ENCODE results near the gene ANO10. TPM values are rescaled to one million over a fixed set of nuclear protein-coding genes. Genes with fewer than 3 reads are reported as not detected.
"Not testable (repeated sequence)": the region's sequence is repeated elsewhere in the genome, so short reads cannot be mapped to it uniquely, and the experiment has no call there.

ANO10 gene
- total RNA-seq, 1 donor from 2014 or later = 25.1 TPM

DNA sequence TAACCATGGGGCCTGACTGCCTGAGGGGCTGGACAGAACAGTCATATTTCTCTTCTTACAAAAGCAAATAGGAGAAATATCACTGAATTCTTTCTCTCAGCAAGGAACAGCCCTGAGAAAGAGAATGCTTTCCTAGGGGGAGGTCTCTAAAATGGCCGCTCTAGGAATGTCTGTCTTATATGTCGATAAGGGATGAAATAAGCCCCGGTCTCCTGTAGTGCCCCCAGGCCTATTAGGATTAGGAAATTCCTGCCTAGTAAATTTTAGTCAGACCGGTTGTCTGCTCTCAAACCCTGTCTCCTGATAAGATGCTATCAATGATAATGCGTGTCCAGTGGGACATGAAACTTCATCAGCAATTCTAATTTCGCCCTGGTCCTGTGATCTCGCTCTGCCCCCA is 103.3 kb downstream of the ANO10 start:
- DNase-seq = not testable (repeated sequence)

DNA sequence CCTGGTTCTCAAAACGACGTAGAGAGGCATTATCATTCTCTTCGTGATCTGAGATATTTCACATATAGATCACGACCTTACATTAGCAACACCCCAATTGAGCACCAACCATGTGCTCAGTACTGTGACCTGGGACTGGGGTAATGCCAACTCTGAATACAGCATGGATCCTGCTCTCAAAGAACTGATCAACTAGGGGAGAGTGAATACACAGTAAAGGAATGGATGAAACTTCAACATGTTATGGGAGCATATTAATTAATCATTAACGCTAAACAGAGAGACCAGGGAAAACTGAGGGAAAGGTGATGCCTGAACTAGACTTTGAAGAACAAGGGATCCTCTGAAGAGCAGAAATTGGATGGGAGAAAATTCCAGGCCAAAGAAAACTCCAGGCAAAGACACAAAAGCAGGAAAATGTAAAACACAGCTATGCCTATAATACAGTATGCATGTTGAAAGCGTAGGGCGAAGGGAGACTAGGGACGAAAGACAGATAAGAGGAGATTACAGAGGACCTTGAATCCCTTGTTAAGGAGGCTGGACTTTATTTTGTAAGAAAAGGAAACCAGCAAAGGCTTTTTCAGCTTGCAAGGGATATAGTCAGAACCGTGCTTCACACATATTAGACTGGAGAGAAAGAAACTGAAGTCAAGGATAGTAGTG is 105.7 kb downstream of the ANO10 start:
- DNase-seq = no peak

DNA sequence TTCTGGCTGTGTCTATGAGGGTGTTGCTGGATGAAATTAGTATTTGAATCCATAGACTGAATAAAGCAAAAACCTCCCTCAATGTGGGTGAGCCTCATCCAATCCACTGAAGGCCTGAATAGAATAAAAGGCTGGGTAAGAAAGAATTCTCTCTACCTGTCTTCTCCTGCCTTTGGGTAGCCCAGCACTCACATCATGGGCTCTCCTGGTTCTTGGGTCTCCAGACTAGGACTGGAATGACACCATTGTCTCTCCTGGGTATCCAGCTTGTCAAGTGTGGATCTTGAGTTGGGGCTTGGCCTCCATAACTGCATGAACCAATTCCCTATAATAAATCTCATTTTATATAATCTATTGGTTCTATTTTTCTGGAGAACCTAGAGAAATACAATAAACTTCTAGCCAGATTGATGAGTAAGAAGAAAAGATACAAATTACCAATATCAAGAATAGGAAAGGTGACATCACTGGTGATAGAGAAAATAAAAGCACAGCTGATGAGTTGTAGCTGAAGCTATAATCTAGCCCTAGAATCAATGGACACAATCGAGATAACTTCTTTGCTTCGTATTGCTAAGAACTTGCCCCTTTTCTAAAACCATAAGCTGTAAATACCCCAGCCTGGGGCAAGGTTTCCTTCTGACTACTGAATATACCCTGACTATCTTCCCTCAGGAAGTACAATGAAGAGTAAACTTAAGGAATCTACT is 106.4 kb downstream of the ANO10 start:
- no peak for DNase-seq

DNA sequence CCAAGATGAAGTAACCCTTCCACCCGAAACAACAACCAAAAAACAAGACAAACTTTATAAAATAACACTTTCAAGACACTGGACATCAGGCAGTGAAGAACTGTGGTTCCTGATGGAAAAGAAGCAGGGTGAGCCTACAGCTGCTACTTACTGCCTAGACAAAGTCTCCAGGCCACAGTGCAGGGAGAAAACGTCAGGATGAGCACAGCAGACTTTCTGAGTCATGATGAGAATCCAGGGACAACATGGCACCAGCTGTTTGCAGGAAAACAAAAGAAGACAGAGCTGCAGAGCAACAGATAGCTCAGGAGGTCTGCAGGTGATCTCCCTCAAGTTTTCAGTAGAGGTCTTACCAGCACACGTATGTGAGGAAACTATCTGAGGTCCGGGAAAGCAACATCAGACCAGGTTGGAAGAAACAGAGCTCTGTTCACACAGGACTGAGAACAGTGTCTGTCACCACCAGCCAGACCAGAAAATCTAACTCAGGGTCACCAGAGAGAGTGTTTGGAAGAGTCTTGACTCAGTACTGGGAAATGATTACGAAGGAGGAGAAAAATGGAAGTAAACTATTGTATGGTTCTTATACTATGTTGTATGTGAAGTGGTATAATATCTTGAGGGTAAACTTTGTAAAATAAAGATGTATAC is 108.9 kb downstream of the ANO10 start:
- DNase-seq = no peak

DNA sequence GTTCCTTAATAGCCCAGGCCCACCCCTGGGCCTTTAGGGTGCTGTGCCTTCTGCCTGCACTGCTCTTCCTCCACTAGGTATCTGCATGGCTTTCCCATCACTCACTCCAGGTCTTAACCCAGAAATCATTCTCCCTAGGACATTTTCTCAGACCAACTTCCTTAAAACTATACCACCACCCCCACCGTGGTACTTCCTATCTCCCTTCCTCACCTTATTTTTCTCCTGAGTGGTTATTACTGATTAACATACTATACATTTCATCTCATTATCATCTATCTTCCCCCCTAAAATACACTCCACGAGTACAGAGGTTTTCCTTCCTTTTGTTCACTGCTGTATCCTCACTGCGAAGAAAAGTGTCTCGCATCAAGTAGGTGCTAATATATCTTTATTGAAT is 115.2 kb downstream of the ANO10 start:
- no peak for DNase-seq

DNA sequence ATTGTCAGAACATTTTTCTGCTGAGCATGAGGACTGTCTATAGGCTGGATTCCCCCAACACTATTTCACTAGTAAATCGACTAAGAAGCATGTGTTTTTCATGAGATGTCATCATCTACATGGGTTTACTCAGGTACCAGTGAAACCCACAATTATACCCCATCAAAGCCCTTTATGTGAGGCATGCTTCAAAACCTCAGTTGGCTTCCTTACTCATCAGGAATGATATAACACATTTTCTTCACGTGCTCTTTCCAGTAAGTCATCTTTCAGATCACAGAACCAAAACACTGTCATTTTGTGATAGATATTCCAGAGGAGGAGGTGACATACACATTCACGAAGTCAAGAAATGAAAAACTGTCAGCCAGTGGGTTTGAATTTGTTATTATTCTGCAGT is 116.5 kb downstream of the ANO10 start:
- DNase-seq = no peak

DNA sequence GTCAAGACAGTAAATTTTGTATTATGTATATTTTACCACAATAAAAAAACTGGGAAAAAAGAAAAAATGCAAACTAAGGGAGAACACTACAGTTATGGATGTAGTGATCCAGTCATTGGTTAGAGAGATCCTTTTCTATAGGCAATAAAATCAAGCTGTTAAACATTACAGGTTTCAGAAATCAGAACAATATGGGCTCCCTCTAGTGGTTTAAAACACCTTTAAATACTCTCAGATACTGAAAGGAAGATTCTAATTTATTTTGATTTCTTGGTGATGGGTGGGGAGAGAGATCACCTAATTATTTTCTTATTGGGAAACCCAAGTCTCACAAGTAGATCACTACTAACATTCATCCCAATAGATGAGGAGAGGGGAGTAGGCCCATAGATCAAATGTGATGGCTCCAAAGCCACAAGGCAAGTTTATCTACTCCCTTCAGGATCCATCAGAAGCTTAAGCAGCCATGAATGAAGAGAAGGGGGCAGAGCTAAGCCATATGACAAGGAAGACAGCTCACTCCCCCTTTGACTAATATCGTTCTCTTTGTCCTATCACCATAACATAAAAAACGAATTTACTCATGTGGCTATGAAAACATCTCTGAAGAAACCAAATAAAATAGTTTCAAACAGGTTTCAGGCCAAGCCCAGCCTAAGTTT is 118.6 kb downstream of the ANO10 start:
- DNase-seq = no peak

DNA sequence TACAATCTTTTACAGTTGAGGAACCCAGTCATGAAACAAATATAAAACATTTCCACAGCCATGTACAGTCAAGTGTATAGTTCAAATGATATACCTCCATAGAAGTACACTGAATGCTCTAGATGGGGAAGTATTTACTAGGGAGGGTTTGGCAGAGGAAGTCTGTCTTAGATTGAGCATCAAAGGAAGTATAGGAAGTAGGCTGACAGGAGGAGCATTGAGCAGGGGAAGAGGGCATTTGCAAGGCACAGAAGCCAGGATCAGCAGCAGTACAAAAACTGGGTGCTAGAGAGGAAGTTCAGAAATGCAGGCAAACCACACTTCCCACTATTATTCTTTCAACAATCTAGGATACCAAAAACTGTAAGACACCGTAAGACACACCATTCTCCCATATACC is 122.6 kb downstream of the ANO10 start:
- DNase-seq = peak; percentile 3

DNA sequence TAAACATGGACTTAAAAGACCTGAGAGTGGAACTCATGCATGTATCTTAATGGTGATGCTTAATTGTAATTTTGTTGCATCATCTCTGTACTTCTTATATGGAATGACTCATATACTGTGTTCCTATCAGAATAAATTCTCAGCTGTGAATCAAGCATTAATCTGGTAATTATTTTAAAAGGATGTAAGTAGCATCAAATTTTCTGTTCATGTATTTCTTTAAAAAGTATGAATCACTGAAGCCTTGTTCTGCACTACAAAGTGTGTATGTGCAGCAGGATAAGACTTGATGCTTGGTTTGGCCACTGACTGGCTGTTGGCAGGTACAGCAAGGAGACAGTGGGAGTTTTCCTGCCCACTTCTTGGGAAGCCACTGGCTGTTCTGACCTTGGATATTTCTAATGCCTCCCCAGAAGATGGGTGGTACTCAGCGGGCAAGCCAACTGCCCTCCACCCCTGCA is 123.9 kb downstream of the ANO10 start:
- no peak for DNase-seq

DNA sequence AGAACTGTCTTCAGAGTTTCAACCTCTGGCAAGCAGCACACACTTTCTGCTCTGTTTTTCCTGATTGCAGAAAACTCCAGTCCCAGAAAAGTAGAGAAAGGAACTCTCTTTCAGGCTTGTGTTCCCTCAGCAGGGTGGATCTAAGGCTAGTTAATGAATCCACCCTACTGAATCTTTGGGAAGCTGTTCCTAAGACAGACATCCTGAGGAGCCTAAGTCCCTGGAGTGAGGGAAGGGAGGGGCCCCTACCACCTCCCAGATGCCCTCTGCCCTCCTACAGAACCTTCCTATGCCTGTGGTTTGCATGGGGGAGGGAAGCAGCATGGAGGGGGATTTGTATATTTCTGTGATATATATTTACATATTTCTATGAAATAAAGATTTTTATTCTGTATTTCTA is 124.4 kb downstream of the ANO10 start:
- DNase-seq = no peak

DNA sequence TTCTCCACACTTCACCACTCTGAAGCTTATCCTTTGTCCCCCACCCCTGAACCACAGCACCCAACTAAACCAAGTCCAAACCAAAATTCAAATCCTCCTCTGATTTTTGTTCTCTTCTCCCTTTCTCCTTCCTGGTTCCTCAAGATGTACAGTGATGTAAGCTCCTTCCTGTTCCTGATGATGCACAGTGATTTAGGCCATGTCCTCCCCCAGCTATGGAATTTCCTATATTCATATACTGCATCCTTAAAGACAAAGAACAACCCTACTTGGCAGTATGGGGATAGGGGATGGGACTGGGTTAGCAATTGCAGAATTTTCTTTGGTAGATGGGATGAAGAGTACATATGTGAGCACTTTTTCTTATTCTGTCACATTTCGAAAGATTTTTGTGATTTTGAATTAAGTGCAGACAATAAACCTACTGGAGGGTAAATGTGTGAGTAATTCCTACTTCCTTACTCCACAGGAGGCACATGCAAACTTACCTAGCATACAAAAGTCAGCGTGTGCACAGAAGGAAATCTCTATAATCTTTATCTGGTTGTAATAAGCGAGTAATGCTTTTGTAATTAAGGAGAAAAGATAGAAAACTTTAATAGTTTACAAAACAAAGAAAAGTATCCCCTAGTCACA is 125.0 kb downstream of the ANO10 start:
- DNase-seq = no peak

DNA sequence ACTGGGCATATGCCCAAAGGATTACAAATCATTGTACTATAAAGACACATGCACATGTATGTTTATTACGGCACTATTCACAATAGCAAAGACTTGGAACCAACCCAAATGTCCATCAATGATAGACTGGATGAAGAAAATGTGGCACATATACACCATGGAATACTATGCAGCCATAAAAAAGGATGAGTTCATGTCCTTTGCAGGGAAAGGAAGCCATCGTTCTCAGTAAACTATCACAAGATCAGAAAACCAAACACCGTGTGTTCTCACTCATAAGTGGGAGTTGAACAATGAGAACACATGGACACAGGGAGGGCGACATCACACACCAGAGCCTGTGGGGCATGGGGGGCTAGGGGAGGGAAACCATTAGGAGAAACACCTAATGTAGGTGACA is 128.9 kb downstream of the ANO10 start:
- DNase-seq = not testable (repeated sequence)

DNA sequence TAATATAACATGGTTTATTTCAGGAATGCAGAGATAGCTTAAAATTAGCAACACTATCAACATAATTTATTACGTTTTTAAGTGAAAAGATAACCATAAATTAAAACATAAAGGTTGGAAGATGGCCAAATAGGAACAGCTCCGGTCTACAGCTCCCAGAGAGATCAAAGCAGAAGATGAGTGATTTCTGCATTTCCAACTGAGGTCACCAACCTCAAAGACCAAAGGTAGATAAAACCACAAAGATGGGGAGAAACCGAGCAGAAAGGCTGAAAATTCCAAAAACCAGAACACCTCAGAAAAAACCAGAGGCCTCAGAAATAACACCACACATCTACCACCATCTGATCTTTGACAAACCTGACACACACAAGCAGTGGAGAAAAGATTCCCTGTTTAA is 130.0 kb downstream of the ANO10 start:
- DNase-seq = not testable (repeated sequence)

DNA sequence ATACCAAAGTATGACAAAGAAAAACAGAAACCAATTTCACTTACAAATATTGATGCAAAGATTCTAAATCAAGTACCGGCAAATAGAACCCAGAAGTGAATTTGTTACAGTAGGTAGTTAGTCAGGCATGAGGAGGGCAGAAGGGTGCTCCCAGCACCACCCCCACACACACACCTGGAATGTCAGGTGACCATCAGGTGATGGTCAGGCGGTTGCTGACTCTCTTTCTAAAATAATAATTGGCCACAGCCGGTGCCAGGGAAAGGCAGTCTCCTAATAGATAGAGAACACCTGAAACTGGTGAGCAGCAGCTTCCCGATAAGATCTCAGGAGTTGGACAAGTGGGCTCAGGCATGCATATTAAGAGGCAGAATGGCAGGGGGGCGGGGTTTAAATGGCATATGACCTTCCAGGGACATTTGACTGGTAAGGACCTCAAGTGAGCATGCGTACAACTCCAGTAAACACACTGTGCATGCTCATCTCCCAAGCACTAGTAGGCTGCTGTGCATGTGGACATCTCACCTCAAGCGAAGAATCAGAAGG is 131.1 kb downstream of the ANO10 start:
- no peak for DNase-seq

DNA sequence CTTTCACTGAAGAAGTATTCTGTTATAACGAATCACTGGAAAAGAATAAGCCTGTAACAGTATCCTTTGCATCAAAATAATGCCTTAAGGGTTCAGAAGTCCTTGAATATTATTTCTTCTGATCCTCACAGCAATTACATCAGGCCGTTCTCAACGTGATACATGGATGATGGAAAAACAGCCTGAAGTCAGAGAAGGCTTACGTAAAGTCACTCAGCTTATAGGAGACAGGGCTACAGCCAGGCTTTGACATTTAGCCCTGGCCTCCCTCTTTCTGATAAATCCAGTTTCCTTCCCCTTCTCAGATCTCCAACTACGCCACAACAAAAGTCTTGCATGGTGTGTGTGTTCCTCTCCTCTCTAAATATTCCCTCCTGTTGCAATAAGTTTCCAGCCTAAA is 131.9 kb downstream of the ANO10 start:
- no peak for DNase-seq

DNA sequence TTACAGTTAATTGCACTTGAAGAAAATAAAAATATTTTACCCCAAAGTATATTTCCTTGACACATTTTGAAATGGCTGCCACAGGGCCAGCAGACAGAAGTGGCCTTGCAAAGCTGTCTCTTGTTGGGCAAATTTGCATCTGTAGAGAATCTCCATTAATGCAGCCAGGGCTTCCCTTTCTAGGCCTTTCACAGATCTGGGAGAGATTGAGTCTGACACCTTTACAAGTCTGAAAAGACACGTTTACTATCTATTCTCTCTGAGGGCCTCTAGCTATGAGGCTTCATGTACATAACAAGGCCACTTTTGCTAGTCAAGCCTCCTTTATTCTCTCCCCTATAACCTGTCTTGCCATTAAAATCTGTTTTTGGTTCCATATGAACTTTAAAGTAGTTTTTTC is 135.9 kb downstream of the ANO10 start:
- no peak for DNase-seq

DNA sequence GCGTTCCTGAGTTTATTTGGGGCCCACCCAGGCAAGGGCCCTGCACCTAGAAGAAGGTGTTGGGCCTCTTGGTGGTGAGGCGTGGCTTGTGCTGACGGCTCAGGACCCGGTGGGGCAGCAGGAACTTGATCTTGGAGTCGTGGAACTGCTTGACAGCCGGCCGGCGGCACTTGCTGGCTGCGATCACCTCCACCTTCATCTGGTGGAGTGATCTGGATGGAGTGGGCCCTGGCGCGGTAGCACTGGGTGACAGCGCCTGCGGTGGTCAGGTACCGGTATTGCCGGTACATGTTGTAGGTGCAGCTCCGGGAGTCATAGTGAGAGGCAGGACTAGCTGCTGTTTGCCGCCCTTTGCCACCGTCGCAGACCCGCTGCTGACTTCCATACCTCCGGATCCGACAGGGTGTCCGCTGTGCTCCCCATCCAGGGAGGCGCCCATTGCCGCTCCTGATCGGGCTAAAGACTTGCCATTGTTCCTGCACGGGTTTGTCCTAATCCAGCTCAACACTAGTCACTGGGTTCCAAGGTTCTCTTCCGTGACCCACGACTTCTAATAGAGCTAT is 136.8 kb downstream of the ANO10 start:
- DNase-seq = no peak

DNA sequence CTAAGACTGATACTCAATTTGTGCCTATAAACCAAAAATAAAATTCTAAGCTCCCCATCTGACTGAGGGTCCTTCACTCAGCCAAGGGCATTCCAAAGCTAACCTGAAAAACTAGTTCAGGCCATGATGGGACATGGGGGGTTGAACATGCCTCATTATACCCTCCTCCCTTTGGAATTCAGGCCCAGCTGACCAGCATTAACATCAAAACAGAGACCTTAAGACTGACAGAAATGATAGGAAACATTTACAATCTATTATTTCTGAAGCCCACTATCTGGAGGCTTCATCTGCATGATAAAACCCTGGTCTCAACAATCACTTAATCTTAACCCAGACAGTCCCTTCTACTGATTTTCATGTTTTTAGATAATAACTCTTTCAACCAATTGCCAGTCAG is 140.4 kb downstream of the ANO10 start:
- DNase-seq = no peak

DNA sequence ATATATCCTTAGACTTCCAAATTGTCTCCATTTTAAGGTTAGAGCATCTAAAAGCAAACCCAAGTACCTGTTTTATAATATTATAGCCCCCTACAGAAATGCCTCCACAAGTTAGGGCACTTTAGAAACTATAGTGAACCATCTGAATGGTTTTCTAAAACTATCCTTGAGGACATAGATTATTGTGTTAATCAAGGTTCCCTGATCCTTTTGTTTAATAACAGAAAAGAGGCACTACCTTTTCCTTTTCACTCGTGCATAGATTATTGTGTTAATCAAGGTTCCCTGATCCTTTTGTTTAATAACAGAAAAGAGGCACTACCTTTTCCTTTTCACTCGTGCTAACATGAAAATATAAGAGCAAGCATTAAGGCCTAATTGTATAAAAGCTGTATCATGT is 143.0 kb downstream of the ANO10 start:
- not testable (repeated sequence) for DNase-seq

DNA sequence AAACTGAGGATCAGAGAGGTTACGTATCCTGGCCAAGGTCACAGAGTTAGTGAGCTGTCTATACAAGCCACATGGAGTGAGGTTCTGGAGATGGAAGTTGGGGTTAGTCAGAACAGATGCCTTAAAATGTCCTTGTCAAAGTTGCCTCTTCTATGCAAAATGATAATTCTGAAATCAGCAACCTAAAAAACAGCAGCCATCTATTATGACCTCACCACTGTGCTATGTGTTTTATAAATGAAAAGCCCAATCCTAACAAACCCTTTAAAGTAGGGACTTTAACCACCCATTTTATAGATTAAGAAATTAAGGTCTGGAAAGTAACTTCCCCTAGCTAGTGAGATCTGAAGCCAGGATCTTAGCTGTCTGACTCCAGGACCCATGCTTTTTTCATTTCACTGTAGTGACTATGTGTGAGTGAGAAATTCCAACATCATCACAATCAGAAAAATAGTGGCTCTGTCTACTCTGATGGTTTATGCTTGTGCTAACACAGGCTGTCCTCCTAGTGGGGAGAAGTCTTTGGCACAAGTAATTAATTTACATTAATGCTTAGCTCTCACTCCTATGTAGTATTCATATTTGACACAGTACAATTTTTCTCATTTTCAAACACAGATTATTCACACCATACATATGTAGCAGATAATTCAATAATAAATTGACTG is 143.6 kb downstream of the ANO10 start:
- no peak for DNase-seq

DNA sequence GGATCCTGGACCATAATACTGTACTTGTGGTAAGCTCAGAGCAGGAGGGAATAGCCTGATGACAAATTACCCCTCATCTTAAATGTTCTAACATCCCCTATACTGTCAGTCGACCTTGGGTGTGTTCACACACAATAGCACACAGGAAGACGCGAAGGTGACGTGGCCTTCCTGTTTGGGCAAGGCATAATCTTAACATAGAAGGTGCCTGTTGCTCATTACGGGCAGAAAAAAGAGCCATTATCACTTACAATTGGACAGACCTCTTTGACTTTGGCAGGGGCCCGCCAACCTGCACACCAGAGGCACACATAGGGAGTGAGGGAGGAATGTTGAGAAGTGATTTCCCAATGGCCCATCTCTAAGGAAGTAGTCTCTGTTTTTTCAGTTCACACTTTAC is 144.2 kb downstream of the ANO10 start:
- no peak for DNase-seq

Measured in skin of body (tissue), 2 donors.